ENCODE data around the gene TNFRSF19. TPM values are rescaled to one million over a fixed set of nuclear protein-coding genes. Genes with fewer than 3 reads are reported as not detected.
A peak's percentile ranks its signal among the peaks of the same experiment; 100 is the strongest.

The TNFRSF19 gene
- total and polyA plus RNA-seq, 2 of the 13 experiments (the other 11 are each of a cell fraction or from before 2014, with no cell fraction given) = 75.3 to 77.7 TPM

- TF ChIP-seq NPAS2 (CRISPR knock-in tag; IDR thresholded peaks at IDR 0.05; ENCODE audit: borderline replicate concordance) = no peak
- TF ChIP-seq DNMT1 (CRISPR knock-in tag; IDR thresholded peaks at IDR 0.05) = peak; percentile 89; the same call in 1 of the 2 replicates
- TF ChIP-seq MED1 (CRISPR knock-in tag; IDR thresholded peaks at IDR 0.05) = peak; percentile 64
- peak; percentile 43 for TF ChIP-seq AGO2 (optimal IDR thresholded peaks at IDR 0.05; ENCODE audit: low read depth, low read length)
- TF ChIP-seq ZNF792 (CRISPR knock-in tag; IDR thresholded peaks at IDR 0.05) = no peak; the same call in 1 of the 2 replicates
- peak; percentile 91 for TF ChIP-seq ZNF687 (CRISPR knock-in tag; IDR thresholded peaks at IDR 0.05)
- peak; percentile 87 for TF ChIP-seq RBFOX2 (IDR thresholded peaks at IDR 0.05; ENCODE audit: low read depth, low read length)
- peak; percentile 76 for TF ChIP-seq PHF8 (CRISPR knock-in tag; IDR thresholded peaks at IDR 0.05)
- TF ChIP-seq NFE2L2 (IDR thresholded peaks at IDR 0.05; ENCODE audit: low read length) = no peak
- no peak for TF ChIP-seq ARID2 (CRISPR knock-in tag; IDR thresholded peaks at IDR 0.05; ENCODE audit: borderline replicate concordance)
- TF ChIP-seq MTF1 (CRISPR knock-in tag; IDR thresholded peaks at IDR 0.05) = no peak
- TF ChIP-seq JDP2 (CRISPR knock-in tag; IDR thresholded peaks at IDR 0.05; ENCODE audit: borderline replicate concordance) = no peak
- TF ChIP-seq ZC3H4 (CRISPR knock-in tag; IDR thresholded peaks at IDR 0.05; ENCODE audit: borderline replicate concordance) = no peak
- TF ChIP-seq ZNF546 (CRISPR knock-in tag; conservative IDR thresholded peaks at IDR 0.05) = peak; percentile 70; the same call in 1 of the 2 replicates
- TF ChIP-seq TARDBP (CRISPR knock-in tag; IDR thresholded peaks at IDR 0.05) = peak; percentile 51
- TF ChIP-seq HDAC6 (IDR thresholded peaks at IDR 0.05; ENCODE audit: low read depth, low read length) = no peak
- peak; percentile 44; the same call in 1 of the 2 replicates for TF ChIP-seq RNF2 (conservative IDR thresholded peaks at IDR 0.05; ENCODE audit: low read depth)
- TF ChIP-seq SIN3A (IDR thresholded peaks at IDR 0.05; ENCODE audit: borderline replicate concordance, low read depth, low read length) = peak; percentile 19; the same call in 1 of the 2 replicates
- no peak for TF ChIP-seq ZKSCAN5 (CRISPR knock-in tag; IDR thresholded peaks at IDR 0.05)
- no peak for TF ChIP-seq ZNF879 (CRISPR knock-in tag; IDR thresholded peaks at IDR 0.05)
- TF ChIP-seq ETV5 (CRISPR knock-in tag; IDR thresholded peaks at IDR 0.05; ENCODE audit: borderline replicate concordance) = peak; percentile 39; the same call in 1 of the 2 replicates
- TF ChIP-seq EHMT2 (IDR thresholded peaks at IDR 0.05; ENCODE audit: borderline replicate concordance, low read depth, low read length) = no peak
- TF ChIP-seq ZBTB4 (CRISPR knock-in tag; IDR thresholded peaks at IDR 0.05; ENCODE audit: borderline replicate concordance) = no peak
- peak; percentile 24; the same call in 1 of the 2 replicates for TF ChIP-seq ZSCAN21 (CRISPR knock-in tag; IDR thresholded peaks at IDR 0.05; ENCODE audit: borderline replicate concordance)
- TF ChIP-seq SMAD9 (CRISPR knock-in tag; IDR thresholded peaks at IDR 0.05) = no peak
These were observed 8.3 kb downstream of the TNFRSF19 start (continued) for GRCh38 chr13:23578411-23579071.
